Kidney (tissue), 14 donors: ENCODE results near the gene GMDS. TPM values are rescaled to one million over a fixed set of nuclear protein-coding genes. Genes with fewer than 3 reads are reported as not detected.

ENCODE experiments used
- DNase-seq, 5 donors: peaks; one replicate each; pipeline ENCODE4 v3.0.0-alpha.2; 2013 to 2020
- FAIRE-seq: peaks from 2 replicates; lab custom pipeline; 2012; peaks lifted over from hg19 to GRCh38; lab: Jason Lieb, UNC
- H3K27ac ChIP-seq, 2 donors: one replicate each; pipeline ENCODE4 v1.7.0; 2013; ENCODE audit warnings: low read depth in 2 of 2, low read length in 2 of 2, inconsistent platforms in 1 of 2
- H3K27me3 ChIP-seq: one replicate; pipeline ENCODE4 v1.7.1; 2013; ENCODE audit warnings: low read length, inconsistent platforms; ENCODE audit not compliant: control insufficient read depth, insufficient read depth
- H3K36me3 ChIP-seq, 3 donors: one replicate each; pipeline versions ENCODE4 v1.7.0 to v1.7.1; 2013; ENCODE audit warnings: low read length in 3 of 3, control low read depth in 1 of 3, inconsistent platforms in 1 of 3; ENCODE audit not compliant: insufficient read depth in 3 of 3, control insufficient read depth in 2 of 3
- H3K4me1 ChIP-seq, 3 donors: one replicate each; pipeline versions ENCODE4 v1.7.0 to v1.7.1; 2013; ENCODE audit warnings: low read length in 3 of 3, inconsistent platforms in 1 of 3, low read depth in 1 of 3; ENCODE audit not compliant: control insufficient read depth in 2 of 3, insufficient read depth in 2 of 3
- H3K4me3 ChIP-seq, 3 donors: one replicate each; pipeline versions ENCODE4 v1.7.0 to v1.8.1; 2013; ENCODE audit warnings: low read length in 3 of 3, control low read depth in 1 of 3, inconsistent platforms in 1 of 3
- H3K9ac ChIP-seq, 3 donors: one replicate each; pipeline versions ENCODE4 v1.7.0 to v1.7.1; 2013; ENCODE audit warnings: low read length in 3 of 3, control low read depth in 1 of 3, inconsistent platforms in 1 of 3
- H3K9me3 ChIP-seq, 3 donors: one replicate each; pipeline versions ENCODE4 v1.7.0 to v1.7.1; 2013; ENCODE audit warnings: low read length in 3 of 3, control low read depth in 1 of 3, inconsistent platforms in 1 of 3; ENCODE audit not compliant: control insufficient read depth in 2 of 3, insufficient read depth in 1 of 3
- CTCF ChIP-seq: IDR thresholded peaks from 3 replicates; pipeline ENCODE4 v1.5.1; 2012; ENCODE audit warnings: mild to moderate bottlenecking, moderate library complexity, borderline replicate concordance; ENCODE audit not compliant: insufficient read depth; ENCODE audit errors: extremely low read depth
- intact Hi-C: fragments of 100-400 bp; cut with DNase I; formaldehyde crosslinking; loops from one replicate; pipeline ENCODE4 v1.11.1; 2022
- polyA plus RNA-seq: library from polyadenylated mRNA; stranded (reverse); fragments of 350-450 nt; fragmentation: Illumina TruSeq; extraction: RNeasy Lipid Tissue Mini Kit (QIAGEN cat#74804); gene quantifications from one replicate; pipeline ENCODE4 v1.2.3, GENCODE V29; 2014; ENCODE audit warnings: low read depth, low replicate concordance; ENCODE audit not compliant: insufficient read depth
- total RNA-seq: library from RNA; stranded (reverse); fragmentation: NEBNext Ultra II Directional; extraction: Animal tissue kit (Norgen Biotek cat#: 25700); gene quantifications from one replicate; pipeline ENCODE4 v1.2.1, GENCODE V29; 2021
- donor health status: control.
- donor health status: control.
- donor health status: control.
- donor health status: control.
- donor health status: control.
- donor health status: DM: yes; HTN: yes; CAD: no.
- donor health status: Normal renal cell carcinoma (clear cell type).

Gene GMDS
- total and polyA plus RNA-seq, 2 donors from 2014 or later = 49.6 to 63.7 TPM

GRCh38 chr6:1781817-1782184, 463.6 kb downstream of the GMDS start:
- H3K27me3 ChIP-seq = no peaks in the 10 kb centered on the region
- no peak overlapping the region for H3K9ac ChIP-seq
- intact Hi-C loops = no loop called here
- H3K27ac ChIP-seq = no peak overlapping the region
- no peaks in the 10 kb centered on the region for H3K36me3 ChIP-seq
- no peak overlapping the region for H3K4me3 ChIP-seq
- H3K4me1 ChIP-seq = peaks cover 2 to 15% (median 12%) of the 10 kb centered on the region in 3 donors
- no peak for TF ChIP-seq CTCF
- FAIRE-seq (no peak), DNase-seq (no peak)
- no peaks in the 10 kb centered on the region for H3K9me3 ChIP-seq

GRCh38 chr6:1781152-1781816, 464.1 kb downstream of the GMDS start:
- H3K9me3 ChIP-seq = no peaks in the 10 kb centered on the region

GRCh38 chr6:1780251-1780867, 465.0 kb downstream of the GMDS start:
- no peak for TF ChIP-seq CTCF
- intact Hi-C loops = no loop called here
- Histone ChIP-seq H3K27ac (no peak overlapping the region), H3K9me3 (no peaks in the 10 kb centered on the region), H3K4me1 (peaks cover 2 to 15% (median 12%) of the 10 kb centered on the region in 3 donors), H3K9ac (no peak overlapping the region), H3K27me3 (no peaks in the 10 kb centered on the region), H3K4me3 (no peak overlapping the region), H3K36me3 (no peaks in the 10 kb centered on the region)
- FAIRE-seq = no peak
- DNase-seq = no peak

More at GRCh38 chr6:1781152-1781816, 464.1 kb downstream of the GMDS start:
- DNase-seq = no peak
- peaks cover 2 to 15% (median 12%) of the 10 kb centered on the region in 3 donors for H3K4me1 ChIP-seq
- intact Hi-C loops = no loop called here
- H3K27ac ChIP-seq = no peak overlapping the region
- H3K4me3 ChIP-seq = no peak overlapping the region
- H3K9ac ChIP-seq = no peak overlapping the region
- no peaks in the 10 kb centered on the region for H3K36me3 ChIP-seq
- no peak for FAIRE-seq
- no peaks in the 10 kb centered on the region for H3K27me3 ChIP-seq
- no peak for TF ChIP-seq CTCF
